Left renal cortex interstitium (tissue), 4 donors: ENCODE data around the gene SPRING1. TPM values are rescaled to one million over a fixed set of nuclear protein-coding genes. Genes with fewer than 3 reads are reported as not detected.
"Not testable (repeated sequence)": the region's sequence is repeated elsewhere in the genome, so short reads cannot be mapped to it uniquely, and the experiment has no call there.

Experiments
- DNase-seq, 4 donors: peaks; one replicate each; pipeline ENCODE4 v3.0.0-alpha.2; 2013; ENCODE audit warnings: low read depth in 4 of 4, low spot score in 2 of 4, missing footprints in 1 of 4
- polyA plus RNA-seq, 4 donors: library from polyadenylated mRNA; unstranded; fragments of 120-200 nt; gene quantifications; one replicate each; pipeline ENCODE4 v1.2.1, GENCODE V29; 2013; ENCODE audit not compliant: insufficient read length in 4 of 4

SPRING1 gene
- polyA plus RNA-seq, 4 donors: 29.8 to 41.7 (median 34.0) TPM

DNA sequence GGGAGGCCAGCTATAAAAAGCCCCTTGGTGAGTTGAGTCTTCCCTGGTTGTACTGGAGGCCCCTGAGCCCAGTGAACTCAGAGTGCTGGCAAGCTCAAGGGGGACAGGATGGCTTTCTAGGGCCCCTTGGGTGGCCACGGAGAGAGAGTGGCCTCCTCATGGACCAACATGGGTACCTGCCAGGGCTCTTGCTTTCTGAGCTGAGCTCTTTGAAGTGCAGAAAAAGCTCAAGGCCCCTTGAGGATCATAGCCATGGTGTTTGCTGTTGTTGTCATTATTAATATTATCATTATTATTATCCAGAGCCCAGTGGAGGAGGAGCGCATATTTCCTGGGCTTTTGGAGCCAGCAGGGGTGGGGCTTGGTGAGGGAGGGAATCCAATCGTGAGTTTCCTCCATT, 6.9 kb upstream of the SPRING1 start:
- no peak for DNase-seq

DNA sequence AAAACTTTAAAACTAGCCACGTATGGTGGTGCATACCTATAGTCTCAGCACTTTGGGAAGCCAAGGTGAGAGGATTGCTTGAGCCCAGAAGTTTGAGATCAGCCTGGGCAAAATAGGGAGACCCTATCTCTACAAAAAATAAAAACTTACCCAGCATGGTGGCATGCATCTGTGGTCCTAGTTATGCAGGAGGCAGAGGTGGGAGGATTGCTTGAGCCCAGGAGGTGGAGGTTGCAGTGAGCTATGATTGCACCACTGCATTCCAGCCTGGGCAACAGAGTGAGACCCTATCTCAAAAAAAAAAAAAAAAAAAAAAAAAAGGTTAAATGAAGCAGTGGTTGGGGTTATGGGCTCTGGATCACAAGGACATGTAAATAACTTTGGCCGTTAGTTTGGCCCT, 4.9 kb upstream of the SPRING1 start:
- DNase-seq: not testable (repeated sequence)

DNA sequence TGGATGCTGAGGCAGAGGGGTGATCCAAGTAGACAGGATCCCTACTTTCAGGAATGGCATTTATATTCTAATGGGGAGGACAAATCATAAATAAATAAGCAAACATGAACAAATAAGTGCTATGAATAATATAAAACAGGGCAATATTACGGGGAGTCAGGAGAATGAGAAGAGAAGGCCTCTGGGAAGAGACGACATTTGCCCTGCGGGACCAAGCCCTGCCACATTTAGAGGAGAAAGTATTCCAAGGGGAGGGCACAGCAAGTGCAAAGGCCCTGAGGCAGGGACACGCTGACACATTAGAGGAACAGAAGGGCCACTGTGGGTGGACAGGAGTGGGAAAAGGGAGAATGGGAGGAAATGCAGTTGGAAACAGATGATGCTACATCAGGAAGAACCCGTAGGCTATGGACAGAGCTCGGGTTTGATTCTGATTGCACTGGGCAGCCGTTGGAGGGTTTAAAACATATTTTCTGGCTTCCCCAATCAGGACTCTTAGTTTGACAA, 1.6 kb upstream of the SPRING1 start:
- no peak for DNase-seq

DNA sequence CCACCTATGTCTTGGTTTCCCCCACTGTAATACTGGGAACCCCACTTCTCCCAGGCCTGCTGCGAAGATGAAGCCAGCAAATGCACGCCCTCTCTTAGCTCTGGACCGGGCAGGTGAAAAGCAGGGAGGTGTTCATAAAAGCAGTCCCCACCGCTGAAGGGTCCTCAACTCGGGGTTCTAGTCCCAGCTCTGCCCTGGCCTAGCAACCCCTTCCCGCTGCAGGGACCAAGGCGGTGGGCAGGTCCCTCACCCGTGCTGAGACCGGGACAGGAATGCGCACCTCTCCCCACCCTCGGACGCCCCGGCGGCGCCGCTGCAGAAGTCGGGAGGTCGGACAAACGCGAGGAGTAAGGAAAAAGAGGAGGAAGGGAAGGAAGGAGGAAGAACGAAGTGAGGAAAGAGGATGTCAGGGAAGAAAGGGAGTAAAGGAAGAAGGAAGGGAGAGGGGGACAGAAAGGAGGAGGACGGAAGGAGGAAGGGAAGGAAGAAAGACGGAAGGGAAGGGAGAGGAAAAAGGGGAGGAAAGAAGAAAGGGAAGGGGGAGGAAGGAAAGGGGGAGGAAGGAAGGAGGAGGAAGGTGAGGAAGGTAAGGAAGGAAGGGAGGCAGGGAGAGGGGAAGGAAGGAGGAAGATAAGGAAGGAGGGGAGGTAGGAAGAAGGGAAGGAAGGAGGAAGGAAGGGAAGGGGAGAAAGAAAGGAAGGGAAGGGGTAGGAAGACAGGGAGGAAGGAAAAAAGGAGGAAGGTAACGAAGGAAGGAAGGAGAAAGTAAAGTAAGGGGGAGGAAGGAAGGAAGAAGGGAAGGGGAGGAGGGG, 701 bp downstream of the SPRING1 start:
- DNase-seq: no peak

DNA sequence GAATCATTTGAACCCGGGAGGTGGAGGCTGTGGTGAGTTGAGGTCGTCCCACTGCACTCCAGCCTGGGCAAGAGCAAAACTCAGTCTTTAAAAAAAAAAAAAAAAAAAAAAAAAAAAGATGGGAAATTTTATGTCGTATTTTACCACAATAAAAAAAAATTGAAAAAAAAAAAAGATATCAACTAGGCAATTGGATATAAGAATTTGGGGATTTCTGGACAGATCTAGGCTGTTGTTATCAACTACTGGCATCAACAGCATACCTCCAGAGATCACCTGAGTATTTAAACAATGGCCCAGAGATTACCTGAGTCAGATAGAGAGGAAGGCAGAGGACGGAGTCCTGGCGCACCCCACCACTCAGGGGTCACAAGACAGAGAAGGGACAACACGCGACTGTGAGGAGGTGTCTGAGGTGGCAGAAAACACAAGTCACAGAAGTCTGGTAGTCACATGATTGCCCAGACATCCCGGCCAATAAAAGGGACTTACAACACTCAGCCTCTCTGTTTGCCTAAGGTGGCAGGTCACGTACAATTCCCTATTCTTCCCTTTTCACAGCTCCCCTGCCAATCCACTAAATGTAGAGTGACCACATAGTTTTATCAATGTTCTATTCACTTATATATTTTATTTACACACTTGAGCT, 1.8 kb downstream of the SPRING1 start:
- no peak for DNase-seq

DNA sequence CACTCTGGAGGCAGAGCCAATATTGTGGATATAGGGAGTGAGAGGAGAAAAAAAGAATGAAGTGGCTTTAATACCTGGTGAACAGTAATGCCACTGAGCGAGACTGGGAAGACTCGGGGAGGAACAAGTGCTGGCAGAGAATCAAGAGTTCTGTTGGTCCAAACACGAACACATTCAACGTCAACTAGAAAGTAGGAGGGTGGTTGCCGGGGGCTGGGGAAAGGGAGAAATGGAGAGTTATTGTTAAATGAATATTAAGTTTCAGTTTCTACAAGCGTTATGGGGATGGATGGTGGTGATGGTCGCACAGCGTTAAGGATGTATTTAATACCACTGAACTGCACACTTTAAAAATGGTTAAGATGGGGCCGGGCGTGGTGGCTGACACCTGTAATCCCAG, 2.8 kb downstream of the SPRING1 start:
- no peak for DNase-seq

DNA sequence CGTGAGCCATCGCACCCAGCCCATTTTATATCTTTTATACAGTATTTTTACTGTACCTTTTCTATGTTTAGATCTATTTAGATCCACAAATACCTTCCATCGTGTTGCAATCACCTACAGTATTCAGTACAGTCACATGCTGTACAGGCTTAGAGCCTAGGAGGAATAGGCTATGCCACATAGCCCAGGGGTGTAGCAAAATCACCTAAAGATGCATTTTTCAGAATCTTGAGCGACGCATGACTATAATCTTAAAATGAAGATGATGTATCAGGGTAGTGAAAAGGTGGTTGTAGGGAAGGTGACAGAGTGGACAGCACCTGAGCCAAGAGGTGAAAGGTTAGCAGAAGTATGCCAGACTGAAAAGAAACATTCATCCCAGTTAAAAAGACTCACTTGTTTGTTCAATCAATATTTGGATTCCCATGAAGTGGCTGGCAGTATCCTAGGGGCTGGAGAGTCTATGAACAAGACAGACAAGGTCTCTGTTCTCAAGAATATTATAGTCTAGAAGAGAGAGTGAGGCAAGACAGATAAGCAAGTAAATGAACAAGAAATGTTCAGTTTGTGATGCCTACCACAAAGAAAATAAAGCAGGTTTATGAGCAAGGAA, 3.6 kb downstream of the SPRING1 start:
- no peak for DNase-seq

DNA sequence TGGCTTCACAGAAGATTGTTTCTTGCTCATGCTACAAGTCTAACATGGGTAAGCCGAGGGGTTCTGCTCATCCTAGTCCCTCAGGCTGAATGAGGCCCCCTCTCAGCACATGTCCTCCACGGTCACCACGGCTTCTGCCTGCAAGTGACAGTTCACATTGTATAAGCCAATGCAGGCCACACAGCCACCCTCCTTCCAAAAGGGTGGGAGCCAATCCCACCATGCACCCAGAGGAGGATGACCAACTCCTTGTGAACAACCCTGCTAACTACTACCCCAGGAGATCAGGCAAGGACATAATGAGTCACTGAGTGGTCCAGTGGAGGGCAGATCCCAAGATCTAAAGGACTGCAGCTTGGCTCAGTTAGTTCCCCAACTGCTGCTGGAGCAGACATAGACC, 6.1 kb downstream of the SPRING1 start:
- DNase-seq: no peak

DNA sequence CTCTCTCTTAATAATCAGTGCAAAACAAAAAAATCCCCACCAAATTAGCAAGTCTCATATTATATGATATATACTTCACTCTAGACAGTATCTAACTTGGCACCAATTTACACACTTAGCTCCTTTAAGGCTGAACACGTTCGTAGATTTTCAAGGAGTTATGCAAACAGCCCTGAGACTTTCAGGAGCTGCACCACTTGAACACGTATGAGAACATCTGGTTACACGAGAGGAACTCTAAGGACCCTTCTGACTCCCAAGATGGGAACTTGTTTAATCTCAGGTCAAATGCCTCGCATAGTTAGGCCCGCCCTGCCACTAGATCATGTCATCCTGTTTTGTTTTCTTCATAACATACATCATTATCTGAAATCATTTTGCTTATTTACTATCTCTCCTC, 10.0 kb downstream of the SPRING1 start:
- DNase-seq: no peak

DNA sequence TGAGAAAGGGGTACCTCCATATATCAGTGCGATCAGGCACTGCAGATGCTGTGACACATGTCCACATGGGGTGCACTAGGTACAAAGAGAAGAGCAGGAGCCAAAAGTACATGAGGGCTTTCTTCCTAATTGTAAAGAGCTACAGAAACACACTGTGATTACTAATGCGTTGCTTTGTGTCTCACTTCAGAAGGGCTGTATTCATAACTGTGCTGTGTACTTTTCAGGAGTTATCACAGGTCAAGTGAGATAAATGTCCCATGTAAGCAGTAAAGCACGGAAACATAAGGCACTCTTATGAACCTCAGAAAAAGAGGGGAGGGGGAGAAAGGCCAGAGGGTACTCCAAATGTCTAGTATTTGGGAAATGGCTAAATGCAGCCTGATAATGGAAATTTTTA, 10.6 kb downstream of the SPRING1 start:
- DNase-seq: no peak

DNA sequence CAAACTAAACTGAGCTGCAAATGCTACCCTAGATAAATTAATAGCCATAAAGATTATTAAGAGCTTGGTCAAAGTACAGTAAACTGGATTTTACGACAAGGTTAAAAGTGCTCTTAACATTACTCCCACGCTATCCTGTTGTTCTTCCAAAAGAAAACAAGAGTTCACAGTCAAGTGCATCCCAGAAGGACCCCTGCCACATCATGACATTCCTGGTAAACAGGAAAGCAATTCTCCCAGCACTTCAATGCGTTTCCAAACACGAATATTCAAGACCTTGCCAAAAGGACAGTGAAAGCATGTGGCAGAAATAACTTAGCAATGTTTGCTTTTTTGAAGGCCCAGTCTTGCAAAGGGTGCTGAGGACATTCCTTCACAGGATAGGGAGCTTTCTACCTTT, 11.2 kb downstream of the SPRING1 start:
- no peak for DNase-seq

DNA sequence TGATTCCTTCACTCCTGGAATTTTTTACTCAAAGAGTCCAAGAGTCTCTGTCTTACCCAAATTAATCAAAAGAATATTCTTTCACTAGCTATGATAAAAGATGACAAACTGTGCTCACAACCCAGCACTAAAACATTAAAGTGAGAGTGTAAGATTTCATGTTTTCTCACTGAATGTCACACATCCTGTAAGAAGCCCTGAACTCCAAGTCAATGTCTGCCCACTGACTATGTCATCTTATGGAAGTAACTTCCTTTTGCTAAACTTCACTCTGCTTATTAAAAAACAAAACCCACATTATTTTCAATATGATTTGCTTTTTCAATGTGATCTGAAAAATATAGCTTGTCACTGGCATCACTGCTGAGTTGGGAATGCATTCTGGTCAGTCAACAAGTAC, 15.6 kb downstream of the SPRING1 start:
- DNase-seq: no peak

DNA sequence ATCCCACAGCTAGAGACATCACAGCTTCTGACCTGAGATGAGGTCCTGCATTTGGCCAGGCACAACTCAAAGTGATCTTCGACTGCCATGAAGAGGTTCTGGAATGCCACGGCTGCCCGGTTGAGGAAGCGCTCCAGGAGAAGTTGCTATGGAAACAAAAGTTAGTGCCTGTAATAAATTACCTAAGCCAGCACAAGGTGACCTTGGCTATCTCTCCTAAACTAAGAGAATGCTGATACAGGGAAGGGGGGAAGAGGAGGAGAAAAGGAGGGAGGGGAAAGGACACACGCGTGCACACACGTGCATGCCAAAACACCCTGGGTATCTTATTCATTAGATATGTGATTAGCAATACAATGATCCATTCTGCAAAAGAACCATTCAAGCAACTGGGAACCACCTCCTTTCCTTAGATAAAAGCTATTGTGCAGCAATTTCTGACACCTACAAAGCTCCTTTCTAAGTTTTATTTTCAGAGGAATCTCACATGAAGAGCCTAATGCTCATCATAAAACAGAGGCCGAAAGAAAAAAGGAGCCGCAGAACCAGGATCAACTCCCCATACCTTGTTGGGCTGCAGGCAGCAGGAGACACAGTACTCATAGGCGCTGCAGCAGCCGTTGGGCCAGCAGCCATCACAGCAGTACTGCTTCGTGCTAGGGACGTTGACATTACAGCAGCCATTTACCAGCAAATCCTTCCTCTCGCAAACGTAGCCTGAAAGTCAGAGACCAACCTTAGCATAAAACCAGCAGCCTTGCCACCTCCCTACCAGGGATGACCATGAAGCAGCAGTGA, 17.9 kb downstream of the SPRING1 start:
- no peak for DNase-seq

DNA sequence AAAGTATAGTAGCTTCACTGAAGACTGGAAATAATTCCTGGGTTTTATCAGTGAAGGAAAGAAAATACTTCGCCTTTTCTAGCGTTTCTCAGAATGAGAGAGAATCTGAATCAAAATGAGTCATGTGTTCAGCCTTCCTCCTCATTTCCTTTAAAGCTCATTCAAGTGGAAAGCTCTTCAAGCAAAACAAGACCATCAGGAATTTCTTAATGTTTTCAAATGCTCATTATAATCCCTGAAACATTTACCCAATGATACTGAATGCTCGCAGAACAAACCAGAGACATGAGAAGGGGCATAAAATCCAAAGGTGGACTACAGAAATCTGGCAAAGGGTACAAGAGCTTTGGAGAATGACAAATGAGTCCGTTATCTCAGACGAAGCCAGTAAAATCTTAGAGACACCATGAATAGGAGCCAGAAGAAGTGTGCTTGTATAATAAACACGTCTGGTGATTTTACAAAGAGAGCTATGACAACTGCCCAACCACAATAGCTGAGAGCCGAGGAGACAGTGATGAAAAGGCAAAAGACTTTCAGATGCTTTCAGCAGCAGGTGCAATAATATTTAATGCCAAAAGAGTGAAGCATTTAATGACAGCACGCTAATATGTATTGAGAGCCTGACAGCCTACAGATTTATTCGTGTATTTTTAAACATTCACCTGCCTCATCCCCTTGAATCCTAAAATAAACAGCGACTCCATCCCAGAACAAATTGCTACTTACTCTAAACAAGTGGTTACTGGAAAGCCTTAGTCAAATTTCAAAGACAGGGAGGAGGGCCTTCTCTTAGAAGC, 19.0 kb downstream of the SPRING1 start:
- DNase-seq: no peak

DNA sequence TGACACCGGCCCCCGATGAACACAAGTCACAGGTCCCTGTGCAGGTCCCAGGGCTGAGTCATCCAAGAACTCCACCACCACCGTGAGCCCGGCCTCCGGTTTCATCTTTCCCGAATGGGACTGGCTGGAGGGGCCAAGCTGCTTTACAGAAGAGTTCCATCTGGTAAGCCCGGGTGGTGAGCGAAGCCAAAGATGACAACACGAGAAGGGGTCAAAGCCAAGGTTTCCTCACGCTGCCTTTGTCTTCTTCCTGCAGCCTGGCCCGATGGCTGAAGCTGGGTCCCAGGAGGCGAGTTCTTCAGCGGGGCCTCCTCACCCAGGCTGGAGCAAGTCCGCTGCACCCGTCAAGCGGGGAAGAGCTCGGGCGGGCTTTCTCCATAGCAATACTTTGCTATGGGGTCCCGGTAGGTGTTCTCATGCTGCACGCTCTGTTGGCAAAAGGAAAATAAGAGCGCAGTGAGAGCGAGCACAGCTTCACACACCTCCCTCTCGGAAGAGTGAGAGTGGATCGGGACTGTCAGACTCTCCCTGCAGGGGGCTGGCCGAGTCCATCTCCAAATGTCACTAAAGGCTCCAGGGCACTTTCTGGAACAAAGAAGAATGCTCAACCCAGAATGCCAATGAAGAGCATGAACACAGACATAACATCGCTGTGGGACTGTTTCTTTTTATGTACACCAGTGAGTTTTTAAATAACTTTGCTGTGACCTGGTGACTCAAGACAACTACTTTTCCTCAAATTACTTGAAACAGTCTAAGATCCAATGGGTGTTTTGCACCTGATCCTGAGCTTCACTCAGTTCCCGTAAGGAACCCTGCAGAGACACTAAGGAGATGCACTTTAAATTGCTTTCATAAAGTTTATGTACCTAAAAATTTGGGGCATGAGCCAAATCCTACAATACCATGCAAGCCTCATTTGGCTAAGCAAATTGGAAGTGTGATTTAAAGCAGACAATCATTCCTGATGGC, 20.1 kb downstream of the SPRING1 start:
- no peak for DNase-seq

DNA sequence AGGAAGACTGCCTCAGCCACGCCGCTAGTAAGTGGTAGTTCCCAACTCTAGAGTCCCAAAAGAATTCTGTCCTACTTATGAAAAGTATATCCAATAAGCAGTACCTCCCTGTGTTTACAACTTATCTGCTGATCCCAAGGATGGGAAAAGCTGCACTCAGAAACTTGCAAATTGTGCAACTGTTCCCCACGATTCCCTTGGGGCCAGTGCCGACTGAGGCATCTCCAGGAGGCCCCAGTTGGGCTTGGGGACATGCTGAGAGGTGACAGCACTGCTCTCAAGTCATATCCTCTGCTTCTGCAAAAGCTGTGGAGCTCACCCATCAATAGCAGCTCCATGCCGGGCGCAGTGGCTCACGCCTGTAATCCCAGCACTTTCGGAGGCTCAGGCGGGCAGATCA, 23.7 kb downstream of the SPRING1 start:
- DNase-seq: no peak

DNA sequence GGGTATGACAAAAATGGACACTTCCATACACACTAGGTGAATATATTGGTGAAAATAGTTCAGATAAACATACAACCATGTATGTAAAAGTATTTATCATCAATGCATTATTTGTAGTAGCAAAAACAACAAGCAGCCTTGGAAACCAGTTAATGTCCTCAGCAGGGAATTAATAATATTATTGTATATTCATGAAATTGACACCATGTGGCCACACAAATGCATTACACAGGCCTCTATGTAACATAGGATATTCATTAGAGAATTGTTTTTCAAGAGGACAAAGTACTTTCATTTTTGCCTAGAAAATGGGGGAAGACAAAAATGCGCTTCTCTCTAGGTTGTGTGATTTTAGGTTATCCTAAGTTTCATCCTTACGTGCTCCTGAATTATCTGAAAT, 24.3 kb downstream of the SPRING1 start:
- DNase-seq: no peak

DNA sequence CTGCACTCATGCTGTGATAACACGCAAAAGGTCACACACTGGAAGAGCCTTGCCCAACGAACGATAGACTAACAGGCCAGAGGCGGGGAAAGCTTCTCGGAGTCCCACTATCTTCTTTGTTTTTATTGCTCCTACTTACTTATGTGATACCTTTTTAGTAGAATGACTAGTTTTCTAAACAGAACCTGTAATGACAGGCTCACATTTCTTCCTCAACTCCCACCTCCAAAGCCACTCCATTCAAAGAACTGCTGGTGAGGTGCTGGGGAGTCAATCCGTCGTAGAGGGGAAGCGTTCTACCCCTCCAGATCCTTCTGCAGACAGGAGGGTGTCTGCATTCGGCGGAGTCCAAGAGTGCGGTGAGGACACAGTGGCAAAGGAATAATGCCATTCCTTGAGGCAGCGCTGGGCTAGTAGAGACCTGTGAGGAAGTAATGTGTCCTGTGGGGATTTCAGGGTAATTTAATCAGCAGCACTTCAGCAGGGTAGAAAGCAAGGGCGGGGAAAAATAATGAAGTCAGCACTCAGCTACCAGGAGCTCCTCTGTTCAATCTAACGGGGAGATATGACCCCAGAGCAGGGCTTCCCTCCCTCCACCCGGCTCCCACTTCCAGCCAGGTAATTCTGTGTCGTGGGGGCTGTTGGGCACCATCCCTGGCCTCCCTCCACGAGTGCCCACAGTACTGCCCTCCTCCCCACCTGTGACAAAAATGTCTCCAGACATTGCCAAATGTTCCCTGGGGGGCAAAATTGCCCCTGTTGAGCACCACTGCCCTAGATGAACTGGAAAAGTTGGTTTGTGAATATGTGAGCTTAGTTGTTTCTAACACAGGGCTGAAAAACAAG, 25.2 kb downstream of the SPRING1 start:
- DNase-seq: no peak
